ENCODE data around the gene YPEL1. TPM values are rescaled to one million over a fixed set of nuclear protein-coding genes. Genes with fewer than 3 reads are reported as not detected.

The YPEL1 gene
- total RNA-seq, 4 donors from 2014 or later: 6.3 to 43.1 (median 16.5) TPM

GRCh38 chr22:21686193-21686608 lies 49.4 kb downstream of the YPEL1 start:
- no peak for TF ChIP-seq EP300 (IDR thresholded peaks at IDR 0.05)
- TF ChIP-seq CTCF (IDR thresholded peaks at IDR 0.05): no peak
- TF ChIP-seq POLR2A (IDR thresholded peaks at IDR 0.05): no peak
- H3K4me1 ChIP-seq: peaks cover 0 to 8% (median 0%) of the 10 kb centered on the region in 4 donors
- H3K9me3 ChIP-seq: no peaks in the 10 kb centered on the region
- no peak for DNase-seq (ENCODE audit: low spot score in 2 of 2)
- no peak overlapping the region for H3K27ac ChIP-seq
- H3K4me3 ChIP-seq: no peak overlapping the region
- H3K27me3 ChIP-seq: no peaks in the 10 kb centered on the region
- WGBS, 2 donors: 94 to 97% methylated on average over 4 to 8 of the region's 8 CpGs
- peaks cover 2 to 90% (median 10%) of the 10 kb centered on the region in 3 donors for H3K36me3 ChIP-seq

- TF ChIP-seq CTCF (IDR thresholded peaks at IDR 0.05) (no peak), EP300 (IDR thresholded peaks at IDR 0.05) (no peak), POLR2A (IDR thresholded peaks at IDR 0.05) (no peak)
- Histone ChIP-seq H3K27ac (no peak overlapping the region), H3K9me3 (no peaks in the 10 kb centered on the region), H3K4me1 (peaks cover 0 to 1% (median 0%) of the 10 kb centered on the region in 4 donors), H3K27me3 (no peaks in the 10 kb centered on the region), H3K36me3 (peaks cover 2 to 95% (median 10%) of the 10 kb centered on the region in 3 donors), H3K4me3 (no peak overlapping the region)
- WGBS, 2 donors: 92 to 96% methylated on average over 7 of the region's 8 CpGs
- DNase-seq (ENCODE audit: low spot score in 2 of 2): no peak
Observed at GRCh38 chr22:21685164-21685513, 50.5 kb downstream of the YPEL1 start.

- Histone ChIP-seq H3K27me3 (no peaks in the 10 kb centered on the region), H3K27ac (no peak overlapping the region), H3K36me3 (peaks cover 2 to 95% (median 10%) of the 10 kb centered on the region in 3 donors), H3K4me3 (no peak overlapping the region), H3K9me3 (no peaks in the 10 kb centered on the region), H3K4me1 (no peaks in the 10 kb centered on the region)
- WGBS, 2 donors: 87 to 88% methylated on average over 15 to 19 of the region's 19 CpGs
- DNase-seq (ENCODE audit: low spot score in 2 of 2): no peak
- TF ChIP-seq POLR2A (IDR thresholded peaks at IDR 0.05) (no peak), CTCF (IDR thresholded peaks at IDR 0.05) (no peak), EP300 (IDR thresholded peaks at IDR 0.05) (no peak)
Observed at GRCh38 chr22:21684492-21685163, 51.0 kb downstream of the YPEL1 start.

- WGBS, 2 donors: 92 to 95% methylated on average over 6 to 7 of the region's 7 CpGs
- no peak for TF ChIP-seq POLR2A (IDR thresholded peaks at IDR 0.05)
- no peak for TF ChIP-seq EP300 (IDR thresholded peaks at IDR 0.05)
- TF ChIP-seq CTCF (IDR thresholded peaks at IDR 0.05): no peak
Observed at GRCh38 chr22:21683401-21683811, 52.2 kb downstream of the YPEL1 start.

GRCh38 chr22:21682385-21683175 lies 53.0 kb downstream of the YPEL1 start:
- no peaks in the 10 kb centered on the region for H3K9me3 ChIP-seq
- 85 to 95% methylated on average over 17 to 19 of the region's 20 CpGs for WGBS, 2 donors
- H3K27ac ChIP-seq: no peak overlapping the region
- no peaks in the 10 kb centered on the region for H3K4me1 ChIP-seq
- DNase-seq (ENCODE audit: low spot score in 2 of 2): no peak
- H3K36me3 ChIP-seq: peaks cover 2 to 86% (median 9%) of the 10 kb centered on the region in 3 donors
- TF ChIP-seq POLR2A (IDR thresholded peaks at IDR 0.05) (no peak), EP300 (IDR thresholded peaks at IDR 0.05) (no peak), CTCF (IDR thresholded peaks at IDR 0.05) (no peak)
- H3K27me3 ChIP-seq: no peaks in the 10 kb centered on the region
- H3K4me3 ChIP-seq: no peak overlapping the region

More at GRCh38 chr22:21683401-21683811, 52.2 kb downstream of the YPEL1 start:
- H3K9me3 ChIP-seq: no peaks in the 10 kb centered on the region
- H3K27me3 ChIP-seq: no peaks in the 10 kb centered on the region
- H3K4me3 ChIP-seq: no peak overlapping the region
- peaks cover 2 to 86% (median 10%) of the 10 kb centered on the region in 3 donors for H3K36me3 ChIP-seq
- no peak overlapping the region for H3K27ac ChIP-seq
- no peaks in the 10 kb centered on the region for H3K4me1 ChIP-seq
- DNase-seq (ENCODE audit: low spot score in 2 of 2): no peak
